HepG2 (cell line): ENCODE measurements around the gene EXOC6B. TPM values are rescaled to one million over a fixed set of nuclear protein-coding genes. Genes with fewer than 3 reads are reported as not detected.

ENCODE experiments used
- AGO1 ChIP-seq: fragments of 200-400 bp; formaldehyde crosslinking; IDR thresholded peaks from 2 replicates; pipeline ENCODE4 v1.6.1; 2017; ENCODE audit warnings: mild to moderate bottlenecking, low read depth, low read length, moderate library complexity; ENCODE audit not compliant: poor library complexity, severe bottlenecking
- ERF ChIP-seq: IDR thresholded peaks from 2 replicates; pipeline ENCODE4 v1.6.1; 2018; ENCODE audit warnings: missing biosample characterization, missing genetic modification reagents
- FOSL1 ChIP-seq: sonication (generic); formaldehyde crosslinking; IDR thresholded peaks from 2 replicates; pipeline ENCODE4 v1.9.0; 2021; ENCODE audit warnings: missing genetic modification reagents, borderline replicate concordance
- MAFF ChIP-seq: IDR thresholded peaks from 2 replicates; pipeline ENCODE4 v1.6.1; 2011; ENCODE audit warnings: low read depth, low read length, improper control_type of control experiment
- MEF2D ChIP-seq: sonication (generic); formaldehyde crosslinking; IDR thresholded peaks from 2 replicates; pipeline ENCODE4 v1.5.1; 2020; ENCODE audit warnings: mild to moderate bottlenecking, missing genetic modification reagents
- NFE2 ChIP-seq: sonication (generic); formaldehyde crosslinking; IDR thresholded peaks from 2 replicates; pipeline ENCODE4 v1.4.0; 2020; ENCODE audit warnings: missing genetic modification reagents
- RELA ChIP-seq: sonication (generic); formaldehyde crosslinking; IDR thresholded peaks from 2 replicates; pipeline ENCODE4 v1.4.0; 2020; ENCODE audit warnings: missing genetic modification reagents
- RXRB ChIP-seq: IDR thresholded peaks from 2 replicates; pipeline ENCODE4 v1.6.1; 2016; ENCODE audit warnings: borderline replicate concordance, missing genetic modification reagents, missing compliant biosample characterization
- SNAPC2 ChIP-seq: sonication (generic); formaldehyde crosslinking; IDR thresholded peaks from 2 replicates; pipeline ENCODE4 v1.8.1; 2022; ENCODE audit warnings: mild to moderate bottlenecking, missing genetic modification reagents
- polyA plus RNA-seq, 8 experiments: library from polyadenylated mRNA; depleted of rRNA in 3 of 8; stranded (reverse) in 7 of 8; unstranded in 1 of 8; fragments of >200 nt; fragmentation: Illumina TruSeq in 4 of 8; extraction: Trizol in 4 of 8; gene quantifications; 2 replicates each; pipeline versions ENCODE4 v1.2.1 to v1.2.3, GENCODE V29; 2011 to 2016; ENCODE audit warnings: low read depth in 4 of 8, missing spikeins in 1 of 8, mixed read lengths in 1 of 8; ENCODE audit not compliant: insufficient read depth in 1 of 8
- total RNA-seq, 5 experiments: library from RNA; depleted of rRNA; stranded (reverse); fragments of >200 nt; fragmentation: Illumina TruSeq; extraction: Trizol; gene quantifications; 2 replicates each; pipeline ENCODE4 v1.2.3, GENCODE V29; 2016; ENCODE audit warnings: low read depth in 1 of 5
- TF ChIP-seq, protein P1 (sequence below): sonication (generic); formaldehyde crosslinking; IDR thresholded peaks from 2 replicates; pipeline ENCODE4 v1.5.1; 2020; ENCODE audit warnings: mild to moderate bottlenecking, missing genetic modification reagents, moderate library complexity
- TF ChIP-seq, protein P2 (sequence below): sonication (generic); formaldehyde crosslinking; IDR thresholded peaks from 2 replicates; pipeline ENCODE4 v1.5.0; 2020; ENCODE audit warnings: mild to moderate bottlenecking, missing genetic modification reagents, borderline replicate concordance

The EXOC6B gene
- total and polyA plus RNA-seq, 2 of the 13 experiments (the other 11 are each of a cell fraction or from before 2014, with no cell fraction given) = 9.1 to 15.9 TPM

DNA sequence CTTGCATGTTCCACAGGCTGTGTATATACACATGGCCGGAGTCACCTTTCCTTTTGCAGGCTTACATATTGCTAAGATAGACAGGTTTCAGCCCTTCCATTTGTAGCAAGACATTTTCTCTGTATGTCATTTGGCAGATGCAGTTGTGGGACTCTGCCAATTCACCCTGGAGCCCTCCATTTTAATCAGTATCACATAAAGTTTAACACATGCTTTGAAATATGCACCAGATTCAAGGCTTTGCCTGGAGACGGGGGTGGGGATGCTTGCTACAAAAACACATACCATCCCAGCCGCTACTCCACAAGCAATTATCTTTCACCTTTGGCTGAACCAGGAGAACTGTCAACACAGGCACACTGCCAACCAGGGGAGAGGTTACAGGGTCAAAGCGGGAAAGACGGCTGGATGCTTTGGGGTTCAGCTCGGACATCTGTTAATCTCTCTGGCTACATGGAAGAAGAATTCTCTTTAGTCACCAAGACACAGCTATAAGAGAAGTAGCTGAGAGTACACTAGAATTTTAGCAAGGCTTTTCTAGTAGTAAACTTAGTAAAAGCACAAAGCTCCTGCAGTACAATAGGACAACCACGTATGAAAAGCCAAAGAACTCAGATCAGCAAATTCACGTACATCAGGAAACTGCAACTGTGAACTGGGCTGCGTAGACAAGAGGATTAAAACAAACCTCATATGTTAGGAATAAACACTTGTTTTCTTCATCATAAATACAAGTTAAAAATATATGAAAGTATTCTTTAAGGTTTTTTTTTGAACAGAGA lies 130.9 kb downstream of the EXOC6B start (continued):
- TF ChIP-seq, protein P1, sequence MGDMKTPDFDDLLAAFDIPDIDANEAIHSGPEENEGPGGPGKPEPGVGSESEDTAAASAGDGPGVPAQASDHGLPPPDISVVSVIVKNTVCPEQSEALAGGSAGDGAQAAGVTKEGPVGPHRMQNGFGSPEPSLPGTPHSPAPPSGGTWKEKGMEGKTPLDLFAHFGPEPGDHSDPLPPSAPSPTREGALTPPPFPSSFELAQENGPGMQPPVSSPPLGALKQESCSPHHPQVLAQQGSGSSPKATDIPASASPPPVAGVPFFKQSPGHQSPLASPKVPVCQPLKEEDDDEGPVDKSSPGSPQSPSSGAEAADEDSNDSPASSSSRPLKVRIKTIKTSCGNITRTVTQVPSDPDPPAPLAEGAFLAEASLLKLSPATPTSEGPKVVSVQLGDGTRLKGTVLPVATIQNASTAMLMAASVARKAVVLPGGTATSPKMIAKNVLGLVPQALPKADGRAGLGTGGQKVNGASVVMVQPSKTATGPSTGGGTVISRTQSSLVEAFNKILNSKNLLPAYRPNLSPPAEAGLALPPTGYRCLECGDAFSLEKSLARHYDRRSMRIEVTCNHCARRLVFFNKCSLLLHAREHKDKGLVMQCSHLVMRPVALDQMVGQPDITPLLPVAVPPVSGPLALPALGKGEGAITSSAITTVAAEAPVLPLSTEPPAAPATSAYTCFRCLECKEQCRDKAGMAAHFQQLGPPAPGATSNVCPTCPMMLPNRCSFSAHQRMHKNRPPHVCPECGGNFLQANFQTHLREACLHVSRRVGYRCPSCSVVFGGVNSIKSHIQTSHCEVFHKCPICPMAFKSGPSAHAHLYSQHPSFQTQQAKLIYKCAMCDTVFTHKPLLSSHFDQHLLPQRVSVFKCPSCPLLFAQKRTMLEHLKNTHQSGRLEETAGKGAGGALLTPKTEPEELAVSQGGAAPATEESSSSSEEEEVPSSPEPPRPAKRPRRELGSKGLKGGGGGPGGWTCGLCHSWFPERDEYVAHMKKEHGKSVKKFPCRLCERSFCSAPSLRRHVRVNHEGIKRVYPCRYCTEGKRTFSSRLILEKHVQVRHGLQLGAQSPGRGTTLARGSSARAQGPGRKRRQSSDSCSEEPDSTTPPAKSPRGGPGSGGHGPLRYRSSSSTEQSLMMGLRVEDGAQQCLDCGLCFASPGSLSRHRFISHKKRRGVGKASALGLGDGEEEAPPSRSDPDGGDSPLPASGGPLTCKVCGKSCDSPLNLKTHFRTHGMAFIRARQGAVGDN (CRISPR knock-in tag) = no peak
- TF ChIP-seq RELA (no peak), RXRB (CRISPR knock-in tag) (peak; percentile 100), ERF (CRISPR knock-in tag) (peak; percentile 72; the same call in 1 of the 2 replicates), MAFF (0 out of 2 replicates have a peak, but pooled peaks have one; percentile 2), AGO1 (no peak), SNAPC2 (CRISPR knock-in tag) (peak; percentile 82; the same call in 1 of the 2 replicates), MEF2D (peak; percentile 73; the same call in 1 of the 2 replicates), NFE2 (CRISPR knock-in tag) (no peak), FOSL1 (CRISPR knock-in tag) (no peak; the same call in 1 of the 2 replicates)
- TF ChIP-seq, protein P2, sequence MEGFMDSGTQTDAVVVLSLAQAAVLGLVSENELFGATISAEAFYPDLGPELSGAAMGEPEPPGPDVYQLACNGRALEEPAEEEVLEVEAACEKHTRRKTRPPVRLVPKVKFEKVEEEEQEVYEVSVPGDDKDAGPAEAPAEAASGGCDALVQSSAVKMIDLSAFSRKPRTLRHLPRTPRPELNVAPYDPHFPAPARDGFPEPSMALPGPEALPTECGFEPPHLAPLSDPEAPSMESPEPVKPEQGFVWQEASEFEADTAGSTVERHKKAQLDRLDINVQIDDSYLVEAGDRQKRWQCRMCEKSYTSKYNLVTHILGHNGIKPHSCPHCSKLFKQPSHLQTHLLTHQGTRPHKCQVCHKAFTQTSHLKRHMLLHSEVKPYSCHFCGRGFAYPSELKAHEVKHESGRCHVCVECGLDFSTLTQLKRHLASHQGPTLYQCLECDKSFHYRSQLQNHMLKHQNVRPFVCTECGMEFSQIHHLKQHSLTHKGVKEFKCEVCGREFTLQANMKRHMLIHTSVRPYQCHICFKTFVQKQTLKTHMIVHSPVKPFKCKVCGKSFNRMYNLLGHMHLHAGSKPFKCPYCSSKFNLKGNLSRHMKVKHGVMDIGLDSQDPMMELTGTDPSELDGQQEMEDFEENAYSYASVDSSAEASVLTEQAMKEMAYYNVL (CRISPR knock-in tag) = 0 out of 2 replicates have a peak, but pooled peaks have one; percentile 57
